HL-60 (cell line): Measurements from ENCODE around the gene HSPA6.
A peak's percentile ranks its signal among the peaks of the same experiment; 100 is the strongest.
"Not testable (repeated sequence)": the region's sequence is repeated elsewhere in the genome, so short reads cannot be mapped to it uniquely, and the experiment has no call there.

Experiments used
- DNase-seq, 2 experiments: peaks; one replicate each; pipeline ENCODE4 v3.0.0-alpha.2; 2010 to 2020; ENCODE audit warnings: low read depth in 1 of 2, low spot score in 1 of 2
- H3K27ac ChIP-seq: fragments of 250-450 bp; sonication (Bioruptor Pico); replicated peaks from 2 replicates; pipeline ENCODE4 v1.5.1; 2020; ENCODE audit warnings: mild to moderate bottlenecking, moderate library complexity
- H3K27me3 ChIP-seq: fragments of 250-450 bp; sonication (Bioruptor Pico); 2 replicates; pipeline ENCODE4 v1.5.1; 2021; ENCODE audit warnings: mild to moderate bottlenecking, moderate library complexity; ENCODE audit not compliant: insufficient read depth, poor library complexity, severe bottlenecking
- H3K4me3 ChIP-seq: replicated peaks from 2 replicates; pipeline ENCODE4 v1.5.1; 2011; ENCODE audit warnings: mild to moderate bottlenecking, control low read depth, low read length; ENCODE audit not compliant: insufficient read depth
- GABPA ChIP-seq: IDR thresholded peaks from 2 replicates; pipeline ENCODE4 v1.6.1; 2012; ENCODE audit warnings: low read depth
- POLR2AphosphoS5 ChIP-seq: IDR thresholded peaks from 2 replicates; pipeline ENCODE4 v1.6.1; 2012; ENCODE audit warnings: low read depth
- SPI1 ChIP-seq: IDR thresholded peaks from 2 replicates; pipeline ENCODE4 v1.6.1; 2012; ENCODE audit warnings: low read depth, mild to moderate bottlenecking, borderline replicate concordance
- TF ChIP-seq, protein P1 (sequence below): IDR thresholded peaks from 2 replicates; pipeline ENCODE4 v1.6.1; 2012; ENCODE audit warnings: low read depth; ENCODE audit not compliant: insufficient replicate concordance
- TF ChIP-seq, protein P2 (sequence below): IDR thresholded peaks from one replicate; pipeline ENCODE4 v1.5.1; 2011; ENCODE audit warnings: low read length, control low read depth, inconsistent platforms; ENCODE audit not compliant: insufficient read depth

The HSPA6 gene

DNA sequence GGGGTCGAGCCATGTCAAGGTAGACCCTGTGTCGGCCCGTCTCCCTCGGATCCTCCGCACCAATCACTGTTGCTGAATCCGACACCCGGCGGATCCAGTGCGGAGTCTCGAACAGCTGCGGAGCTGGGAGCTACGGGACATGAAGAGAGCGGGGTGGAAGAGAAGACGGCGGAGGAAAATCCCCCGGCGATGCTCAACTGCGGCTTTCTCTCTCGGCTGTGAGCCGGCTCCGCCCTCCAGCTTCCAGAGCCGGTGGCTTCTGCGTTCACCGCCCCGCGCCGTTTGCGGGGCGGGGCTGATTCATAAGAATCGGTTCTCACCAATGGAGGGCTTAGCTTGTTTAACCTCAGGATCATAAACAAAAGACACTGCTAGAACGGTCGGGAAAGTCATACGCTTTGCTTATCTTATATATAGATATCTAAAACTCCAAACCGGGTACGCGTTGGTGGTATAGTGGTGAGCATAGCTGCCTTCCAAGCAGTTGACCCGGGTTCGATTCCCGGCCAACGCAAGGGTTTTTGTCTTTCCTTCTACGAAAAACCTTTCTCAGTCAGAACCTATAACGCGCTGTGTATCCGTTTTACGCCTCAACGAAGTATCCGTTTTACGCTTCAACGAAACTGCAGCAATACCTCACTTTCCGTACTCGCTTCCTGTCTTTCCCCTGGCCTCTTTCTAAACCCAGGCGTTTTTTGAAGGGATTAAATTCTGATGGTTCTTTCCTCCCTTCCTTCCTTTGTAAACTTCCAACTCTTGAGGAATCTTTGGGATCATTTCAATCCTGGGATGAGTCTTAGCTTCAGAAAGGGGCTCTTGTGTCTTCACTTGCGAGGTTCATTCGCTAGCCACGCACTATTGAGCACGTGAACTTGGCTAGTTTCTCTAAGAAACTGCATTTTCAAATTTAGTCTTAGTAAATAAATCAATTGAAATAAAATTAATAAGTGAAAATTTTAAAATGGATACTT is 6.6 kb downstream of the HSPA6 start:
- DNase-seq, result peak; percentile 90 to 93
- H3K27me3 ChIP-seq, result not testable (repeated sequence)
- peak overlapping the region; percentile 86 for H3K27ac ChIP-seq
- H3K4me3 ChIP-seq, result peak overlapping the region; percentile 62

DNA sequence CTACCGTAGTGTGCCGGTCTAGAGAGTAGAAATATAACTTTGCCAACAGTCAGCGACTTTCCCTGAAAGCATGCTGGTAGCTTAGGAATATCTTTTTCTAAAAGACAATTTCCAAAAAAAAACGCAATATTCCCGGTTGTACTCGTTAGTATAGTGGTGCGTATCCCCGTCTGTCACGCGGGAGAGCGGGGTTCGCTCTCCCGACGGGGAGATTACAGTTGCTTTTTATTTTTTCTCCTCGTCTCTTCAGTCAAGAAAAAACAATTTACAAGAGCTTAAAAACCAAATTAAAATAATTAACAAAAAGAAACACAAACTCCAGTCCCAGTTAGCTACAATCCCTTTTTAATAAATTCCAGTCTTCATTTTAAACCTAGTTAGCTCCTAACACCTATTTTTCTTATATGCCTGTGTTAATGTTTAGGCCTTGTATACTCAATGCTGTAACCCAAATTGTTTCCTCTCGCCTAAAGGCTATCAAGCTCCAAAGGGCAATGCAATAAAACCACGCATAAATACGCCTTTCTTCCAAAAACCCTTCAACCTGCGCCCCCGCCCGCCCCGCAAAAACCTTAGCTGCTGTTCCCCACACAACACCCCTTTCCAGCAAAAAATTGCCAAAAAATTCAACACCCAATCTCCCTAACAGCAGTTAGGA is 7.8 kb downstream of the HSPA6 start:
- no peak for TF ChIP-seq SPI1
- TF ChIP-seq, protein P1, sequence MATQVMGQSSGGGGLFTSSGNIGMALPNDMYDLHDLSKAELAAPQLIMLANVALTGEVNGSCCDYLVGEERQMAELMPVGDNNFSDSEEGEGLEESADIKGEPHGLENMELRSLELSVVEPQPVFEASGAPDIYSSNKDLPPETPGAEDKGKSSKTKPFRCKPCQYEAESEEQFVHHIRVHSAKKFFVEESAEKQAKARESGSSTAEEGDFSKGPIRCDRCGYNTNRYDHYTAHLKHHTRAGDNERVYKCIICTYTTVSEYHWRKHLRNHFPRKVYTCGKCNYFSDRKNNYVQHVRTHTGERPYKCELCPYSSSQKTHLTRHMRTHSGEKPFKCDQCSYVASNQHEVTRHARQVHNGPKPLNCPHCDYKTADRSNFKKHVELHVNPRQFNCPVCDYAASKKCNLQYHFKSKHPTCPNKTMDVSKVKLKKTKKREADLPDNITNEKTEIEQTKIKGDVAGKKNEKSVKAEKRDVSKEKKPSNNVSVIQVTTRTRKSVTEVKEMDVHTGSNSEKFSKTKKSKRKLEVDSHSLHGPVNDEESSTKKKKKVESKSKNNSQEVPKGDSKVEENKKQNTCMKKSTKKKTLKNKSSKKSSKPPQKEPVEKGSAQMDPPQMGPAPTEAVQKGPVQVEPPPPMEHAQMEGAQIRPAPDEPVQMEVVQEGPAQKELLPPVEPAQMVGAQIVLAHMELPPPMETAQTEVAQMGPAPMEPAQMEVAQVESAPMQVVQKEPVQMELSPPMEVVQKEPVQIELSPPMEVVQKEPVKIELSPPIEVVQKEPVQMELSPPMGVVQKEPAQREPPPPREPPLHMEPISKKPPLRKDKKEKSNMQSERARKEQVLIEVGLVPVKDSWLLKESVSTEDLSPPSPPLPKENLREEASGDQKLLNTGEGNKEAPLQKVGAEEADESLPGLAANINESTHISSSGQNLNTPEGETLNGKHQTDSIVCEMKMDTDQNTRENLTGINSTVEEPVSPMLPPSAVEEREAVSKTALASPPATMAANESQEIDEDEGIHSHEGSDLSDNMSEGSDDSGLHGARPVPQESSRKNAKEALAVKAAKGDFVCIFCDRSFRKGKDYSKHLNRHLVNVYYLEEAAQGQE, result no peak
- TF ChIP-seq POLR2AphosphoS5, result no peak
- TF ChIP-seq, protein P2, sequence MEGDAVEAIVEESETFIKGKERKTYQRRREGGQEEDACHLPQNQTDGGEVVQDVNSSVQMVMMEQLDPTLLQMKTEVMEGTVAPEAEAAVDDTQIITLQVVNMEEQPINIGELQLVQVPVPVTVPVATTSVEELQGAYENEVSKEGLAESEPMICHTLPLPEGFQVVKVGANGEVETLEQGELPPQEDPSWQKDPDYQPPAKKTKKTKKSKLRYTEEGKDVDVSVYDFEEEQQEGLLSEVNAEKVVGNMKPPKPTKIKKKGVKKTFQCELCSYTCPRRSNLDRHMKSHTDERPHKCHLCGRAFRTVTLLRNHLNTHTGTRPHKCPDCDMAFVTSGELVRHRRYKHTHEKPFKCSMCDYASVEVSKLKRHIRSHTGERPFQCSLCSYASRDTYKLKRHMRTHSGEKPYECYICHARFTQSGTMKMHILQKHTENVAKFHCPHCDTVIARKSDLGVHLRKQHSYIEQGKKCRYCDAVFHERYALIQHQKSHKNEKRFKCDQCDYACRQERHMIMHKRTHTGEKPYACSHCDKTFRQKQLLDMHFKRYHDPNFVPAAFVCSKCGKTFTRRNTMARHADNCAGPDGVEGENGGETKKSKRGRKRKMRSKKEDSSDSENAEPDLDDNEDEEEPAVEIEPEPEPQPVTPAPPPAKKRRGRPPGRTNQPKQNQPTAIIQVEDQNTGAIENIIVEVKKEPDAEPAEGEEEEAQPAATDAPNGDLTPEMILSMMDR, result no peak
- TF ChIP-seq GABPA, result no peak
- H3K4me3 ChIP-seq, result no peak overlapping the region
- peak overlapping the region; percentile 65 for H3K27ac ChIP-seq
- H3K27me3 ChIP-seq, result no peaks in the 10 kb centered on the region
- no peak for DNase-seq

DNA sequence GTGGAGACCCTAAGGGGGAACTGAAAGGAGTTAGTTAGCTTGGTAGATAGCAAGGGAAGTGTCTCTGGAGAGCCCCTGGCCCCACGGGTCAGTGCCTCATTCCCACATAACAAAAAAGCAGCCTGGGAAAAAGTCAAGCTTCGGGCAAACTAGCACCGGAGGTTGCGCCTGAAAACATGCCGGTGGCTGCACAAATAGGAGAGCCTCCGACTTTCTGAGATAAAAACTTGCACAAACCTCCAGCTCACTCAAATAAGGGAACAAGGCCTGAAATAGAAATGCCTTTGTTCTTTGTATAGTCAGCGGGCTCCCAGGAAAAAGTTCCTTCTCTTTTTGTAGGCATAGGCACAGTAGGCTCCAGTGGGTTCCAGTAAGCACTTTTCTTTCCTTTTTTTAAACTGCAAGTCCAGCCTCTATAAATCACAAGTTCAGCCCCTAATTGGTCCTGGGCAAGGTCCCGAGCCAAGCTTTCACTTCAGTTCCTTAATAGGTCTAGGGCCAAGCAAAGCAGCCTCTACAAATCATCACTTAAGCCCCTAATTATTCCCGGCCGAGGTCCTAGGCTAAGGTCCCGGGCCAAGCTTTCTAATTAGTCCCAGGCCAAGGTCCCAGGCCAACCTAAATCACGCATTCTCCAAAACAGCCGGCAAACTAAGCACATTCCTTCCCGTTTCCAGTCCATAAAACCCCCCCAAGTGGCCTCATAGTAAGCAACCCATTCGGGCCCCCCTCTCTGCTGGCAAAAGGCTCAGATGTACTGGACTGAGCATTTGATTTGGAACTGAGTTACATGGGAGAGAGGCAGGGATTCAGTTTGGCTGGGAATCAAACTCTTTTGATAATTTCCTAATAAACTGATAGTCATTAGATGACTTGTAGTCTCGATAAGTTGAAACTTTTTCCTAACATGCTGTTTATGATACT is 8.6 kb downstream of the HSPA6 start:
- not testable (repeated sequence) for H3K4me3 ChIP-seq, H3K27me3 ChIP-seq
- peak in 1 of 2 experiments; percentile 37 for DNase-seq
- H3K27ac ChIP-seq, result peak overlapping the region; percentile 65

DNA sequence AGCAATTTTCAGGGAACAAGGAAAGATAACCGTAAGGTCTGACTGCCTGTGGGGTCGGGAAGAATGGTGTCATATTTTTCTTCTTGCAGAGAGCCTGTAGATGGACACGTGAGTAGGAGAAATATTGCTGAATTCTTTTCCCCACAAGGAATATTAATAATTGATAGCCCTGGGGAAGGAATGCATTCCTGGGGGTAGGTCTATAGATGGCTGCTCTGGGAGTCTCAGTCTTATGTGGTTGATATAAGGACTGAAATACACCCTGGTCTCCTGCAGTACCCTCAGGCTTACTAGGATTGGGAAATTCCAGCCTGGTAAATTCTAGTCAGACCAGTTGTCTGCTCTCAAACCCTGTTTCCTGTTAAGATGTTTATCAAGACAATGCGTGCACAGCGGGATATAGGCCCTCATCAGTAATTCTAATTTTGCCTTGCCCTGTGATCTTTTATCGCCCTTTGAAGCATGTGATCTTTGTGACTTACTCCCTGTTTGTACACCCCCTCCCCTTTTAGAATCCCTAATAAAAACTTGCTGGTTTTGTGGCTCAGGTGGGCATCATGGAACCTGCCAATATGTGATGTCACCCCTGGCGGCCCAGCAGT is 12.8 kb downstream of the HSPA6 start:
- not testable (repeated sequence) for DNase-seq, H3K27me3 ChIP-seq

DNA sequence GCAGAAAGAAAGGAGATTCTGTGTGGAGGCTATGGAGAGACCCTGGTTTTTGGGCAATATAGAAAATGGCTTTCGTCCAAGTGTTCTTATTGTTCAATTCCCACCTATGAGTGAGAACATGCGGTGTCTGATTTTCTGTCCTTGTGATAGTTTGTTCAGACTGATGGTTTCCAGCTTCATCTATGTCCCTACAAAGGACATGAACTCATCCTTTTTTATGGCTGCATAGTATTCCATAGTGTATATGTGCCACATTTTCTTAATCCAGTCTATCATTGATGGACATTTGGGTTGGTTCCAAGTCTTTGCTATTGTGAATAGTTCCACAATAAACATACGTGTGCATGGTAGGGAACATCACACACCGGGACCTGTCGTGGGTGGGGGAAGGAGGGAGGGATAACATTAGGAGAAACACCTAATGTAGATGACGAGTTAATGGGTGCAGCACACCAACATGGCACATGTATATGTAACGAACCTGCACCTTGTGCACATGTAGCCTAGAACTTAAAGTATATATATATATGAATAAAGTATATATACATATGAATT is 14.7 kb downstream of the HSPA6 start:
- not testable (repeated sequence) for DNase-seq, H3K27ac ChIP-seq, H3K27me3 ChIP-seq
- peak overlapping the region; percentile 37 for H3K4me3 ChIP-seq

More for the DNA sequence above, 12.8 kb downstream of the HSPA6 start:
- not testable (repeated sequence) for H3K27ac ChIP-seq, H3K4me3 ChIP-seq
